Transverse colon (tissue), 4 donors: ENCODE measurements around the gene TBC1D16. TPM values are rescaled to one million over a fixed set of nuclear protein-coding genes. Genes with fewer than 3 reads are reported as not detected.

Experiments
- DNase-seq: peaks from one replicate; pipeline ENCODE4 v3.0.0-alpha.2; 2019
- H3K27ac ChIP-seq, 4 donors: fragments of 200-600 bp; sonication (generic); 2 replicates each; pipeline ENCODE4 v1.5.1; 2016 to 2018; ENCODE audit warnings: inconsistent platforms in 4 of 4
- H3K27me3 ChIP-seq: fragments of 200-600 bp; sonication (generic); 2 replicates; pipeline ENCODE4 v1.5.1; 2017; ENCODE audit warnings: inconsistent platforms
- H3K36me3 ChIP-seq, 4 donors: fragments of 200-600 bp; sonication (generic); 2 replicates each; pipeline ENCODE4 v1.5.1; 2017 to 2019; ENCODE audit warnings: inconsistent platforms in 4 of 4
- H3K4me1 ChIP-seq, 4 donors: fragments of 200-600 bp; sonication (generic); 2 replicates each; pipeline ENCODE4 v1.5.1; 2017 to 2020; ENCODE audit warnings: inconsistent platforms in 4 of 4
- H3K4me3 ChIP-seq, 4 donors: fragments of 200-600 bp; sonication (generic); 1 replicate in 1 of 4; 2 replicates in 3 of 4; pipeline versions ENCODE4 v1.5.1 to v1.6.1; 2017 to 2019; ENCODE audit warnings: inconsistent platforms in 4 of 4
- H3K9me3 ChIP-seq, 2 donors: fragments of 200-600 bp; sonication (generic); 2 replicates each; pipeline ENCODE4 v1.5.1; 2017 to 2019; ENCODE audit warnings: inconsistent platforms in 2 of 2
- EP300 ChIP-seq: sonication (generic); formaldehyde crosslinking; IDR thresholded peaks from one replicate; pipeline ENCODE4 v1.6.1; 2017; ENCODE audit warnings: antibody characterized with exemption, low read depth
- POLR2A ChIP-seq: fragments of 450-650 bp; IDR thresholded peaks from one replicate; pipeline ENCODE4 v1.6.1; 2016; ENCODE audit warnings: antibody characterized with exemption, mild to moderate bottlenecking, moderate library complexity
- POLR2AphosphoS5 ChIP-seq, 3 donors: sonication (generic); formaldehyde crosslinking; IDR thresholded peaks; one replicate each; pipeline ENCODE4 v1.6.1; 2016; ENCODE audit warnings: antibody characterized with exemption in 3 of 3
- WGBS, 2 donors: methylation state at CpG; one replicate each; pipeline ENCODE4 v1.1.5; 2018; ENCODE audit warnings: low coverage in 1 of 2; 5-methylcytosine and 5-hydroxymethylcytosine counted together
- in situ Hi-C, 4 donors: fragments of 200-750 bp; cut with MboI; loops; one replicate each; pipeline versions ENCODE4 v1.15.0 to v1.15.1; 2017; ENCODE audit warnings: low sequenced_read_pairs in 3 of 4, low pct_ligation_motif_present in 1 of 4, low pct_unique_long_range_greater_than_20kb in 1 of 4
- intact Hi-C: fragments of 100-400 bp; cut with DNase I; formaldehyde crosslinking; loops from one replicate; pipeline ENCODE4 v1.15.1; 2023; ENCODE audit warnings: low total_unique reads
- total RNA-seq, 4 donors: library from RNA; depleted of rRNA; stranded (reverse); fragments of >200 nt; gene quantifications; one replicate each; pipeline ENCODE4 v1.1.0, GENCODE V29; 2016
- TF ChIP-seq, protein P1 (sequence below), 5 experiments: fragments of 200-600 bp in 3 of 5; fragments of 450-650 bp in 2 of 5; sonication (generic) in 3 of 5; IDR thresholded peaks; 1 replicate in 2 of 5; 2 replicates in 3 of 5; pipeline ENCODE4 v1.5.1; 2016 to 2017; ENCODE audit warnings: antibody characterized with exemption in 5 of 5, inconsistent platforms in 3 of 5, mild to moderate bottlenecking in 2 of 5, moderate library complexity in 1 of 5

TBC1D16 gene
- total RNA-seq, 4 donors from 2014 or later = 12.3 to 22.4 (median 18.1) TPM

DNA sequence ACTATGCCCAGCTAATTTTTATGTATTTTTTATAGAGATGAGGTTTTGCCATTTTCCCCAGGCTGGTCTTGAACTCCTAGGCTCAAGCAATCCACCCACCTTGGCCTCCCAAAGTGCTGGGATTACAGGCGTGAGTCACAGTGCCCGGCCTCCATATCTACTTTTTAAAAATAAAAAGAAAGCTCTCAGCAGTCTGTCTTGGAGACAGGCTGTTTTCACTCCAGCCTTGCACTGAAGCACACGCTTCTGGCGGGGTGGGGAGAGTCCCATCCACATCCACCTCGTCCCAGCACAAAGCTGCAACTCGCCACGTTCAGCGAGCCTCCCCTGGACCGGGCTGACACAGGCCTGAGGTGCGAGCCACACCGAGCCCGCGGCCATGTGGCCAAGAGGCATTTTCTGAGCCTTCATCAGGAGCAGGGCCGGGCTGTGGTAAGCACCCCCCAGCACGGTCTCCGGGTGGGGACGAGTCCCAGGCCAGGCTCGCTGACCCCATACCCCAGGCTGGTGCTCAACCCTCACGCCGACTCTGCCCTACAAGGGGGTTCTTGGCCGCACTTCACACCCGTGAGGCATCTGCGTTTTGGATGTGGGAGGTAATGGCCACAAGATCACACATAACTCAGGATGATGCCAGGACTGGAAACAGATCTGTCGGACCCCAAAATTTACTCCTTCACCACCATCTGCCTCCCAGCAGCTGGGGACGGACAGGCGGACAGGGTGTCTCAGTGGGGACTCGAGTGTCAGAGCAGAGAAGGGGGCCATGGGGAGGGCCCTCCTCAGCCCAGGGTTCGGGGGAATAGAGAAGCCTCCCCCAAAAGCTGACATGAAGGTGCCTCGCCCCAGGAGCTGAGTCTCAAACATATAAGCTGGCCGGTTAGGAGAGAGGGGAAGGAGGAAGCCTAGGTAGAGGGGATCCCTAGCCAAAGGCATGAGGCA lies 28.6 kb downstream of the TBC1D16 start:
- in situ Hi-C loops = no loop called here
- 88 to 92% methylated on average over 7 to 24 of the region's 30 CpGs for WGBS, 2 donors
- Histone ChIP-seq H3K27me3 (no peaks in the 10 kb centered on the region), H3K27ac (no peak overlapping the region), H3K4me3 (no peak overlapping the region), H3K36me3 (no peaks in the 10 kb centered on the region), H3K9me3 (no peaks in the 10 kb centered on the region), H3K4me1 (peaks cover 4 to 19% (median 9%) of the 10 kb centered on the region in 4 donors)
- TF ChIP-seq POLR2AphosphoS5 (IDR thresholded peaks at IDR 0.05) = no peak
- no peak for TF ChIP-seq POLR2A
- TF ChIP-seq EP300 = no peak
- no peak for DNase-seq
- intact Hi-C loops = loop anchor here (10.0 kb wide), 1 partner anchor 78 kb away; no protein-coding TSS in a partner anchor

DNA sequence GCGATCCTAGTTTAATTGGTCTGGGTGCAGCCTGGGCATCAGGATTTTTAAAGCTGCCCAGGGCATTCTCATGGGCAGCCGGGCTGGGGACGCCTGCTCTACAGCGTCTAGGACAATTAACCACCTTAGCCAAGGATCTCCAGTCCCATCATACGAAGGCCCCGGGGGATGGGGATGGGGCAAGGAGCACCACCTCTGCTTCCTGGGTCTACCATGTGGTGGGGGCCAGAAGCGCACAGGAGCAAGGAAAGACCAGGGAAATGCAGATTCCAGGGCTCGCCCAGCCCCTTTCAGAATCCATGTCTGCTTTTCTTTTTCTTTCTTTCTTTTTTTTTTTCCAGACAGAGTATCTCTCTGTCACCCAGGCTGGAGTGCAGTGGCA lies 29.3 kb downstream of the TBC1D16 start:
- Histone ChIP-seq H3K36me3 (no peaks in the 10 kb centered on the region), H3K4me1 (peaks cover 4 to 19% (median 9%) of the 10 kb centered on the region in 4 donors), H3K27me3 (no peaks in the 10 kb centered on the region), H3K27ac (no peak overlapping the region), H3K9me3 (no peaks in the 10 kb centered on the region), H3K4me3 (no peak overlapping the region)
- DNase-seq = no peak
- in situ Hi-C loops = no loop called here
- WGBS, 2 donors = 66 to 83% methylated on average over 3 to 8 of the region's 8 CpGs
- TF ChIP-seq POLR2AphosphoS5 (IDR thresholded peaks at IDR 0.05) (no peak), EP300 (no peak), POLR2A (no peak)
- TF ChIP-seq, protein P1, sequence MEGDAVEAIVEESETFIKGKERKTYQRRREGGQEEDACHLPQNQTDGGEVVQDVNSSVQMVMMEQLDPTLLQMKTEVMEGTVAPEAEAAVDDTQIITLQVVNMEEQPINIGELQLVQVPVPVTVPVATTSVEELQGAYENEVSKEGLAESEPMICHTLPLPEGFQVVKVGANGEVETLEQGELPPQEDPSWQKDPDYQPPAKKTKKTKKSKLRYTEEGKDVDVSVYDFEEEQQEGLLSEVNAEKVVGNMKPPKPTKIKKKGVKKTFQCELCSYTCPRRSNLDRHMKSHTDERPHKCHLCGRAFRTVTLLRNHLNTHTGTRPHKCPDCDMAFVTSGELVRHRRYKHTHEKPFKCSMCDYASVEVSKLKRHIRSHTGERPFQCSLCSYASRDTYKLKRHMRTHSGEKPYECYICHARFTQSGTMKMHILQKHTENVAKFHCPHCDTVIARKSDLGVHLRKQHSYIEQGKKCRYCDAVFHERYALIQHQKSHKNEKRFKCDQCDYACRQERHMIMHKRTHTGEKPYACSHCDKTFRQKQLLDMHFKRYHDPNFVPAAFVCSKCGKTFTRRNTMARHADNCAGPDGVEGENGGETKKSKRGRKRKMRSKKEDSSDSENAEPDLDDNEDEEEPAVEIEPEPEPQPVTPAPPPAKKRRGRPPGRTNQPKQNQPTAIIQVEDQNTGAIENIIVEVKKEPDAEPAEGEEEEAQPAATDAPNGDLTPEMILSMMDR (IDR thresholded peaks at IDR 0.05) = no peak
- intact Hi-C loops = loop anchor here (10.0 kb wide), 1 partner anchor 78 kb away; no protein-coding TSS in a partner anchor

- Histone ChIP-seq H3K9me3 (no peaks in the 10 kb centered on the region), H3K27ac (no peak overlapping the region), H3K27me3 (no peaks in the 10 kb centered on the region), H3K4me1 (peaks cover 4 to 19% (median 9%) of the 10 kb centered on the region in 4 donors), H3K4me3 (no peak overlapping the region), H3K36me3 (no peaks in the 10 kb centered on the region)
- no peak for TF ChIP-seq POLR2A
- TF ChIP-seq, protein P1 (IDR thresholded peaks at IDR 0.05) = peak; percentile 90 to 100 (median 99)
- peak; percentile 44 for DNase-seq
- in situ Hi-C loops = no loop called here
- 40 to 49% methylated on average over 10 to 36 of the region's 37 CpGs for WGBS, 2 donors
- intact Hi-C loops = loop anchor here (10.0 kb wide), 1 partner anchor 79 kb away; no protein-coding TSS in a partner anchor
These were observed 30.0 kb downstream of the TBC1D16 start for GRCh38 chr17:80005360-80006338.

DNA sequence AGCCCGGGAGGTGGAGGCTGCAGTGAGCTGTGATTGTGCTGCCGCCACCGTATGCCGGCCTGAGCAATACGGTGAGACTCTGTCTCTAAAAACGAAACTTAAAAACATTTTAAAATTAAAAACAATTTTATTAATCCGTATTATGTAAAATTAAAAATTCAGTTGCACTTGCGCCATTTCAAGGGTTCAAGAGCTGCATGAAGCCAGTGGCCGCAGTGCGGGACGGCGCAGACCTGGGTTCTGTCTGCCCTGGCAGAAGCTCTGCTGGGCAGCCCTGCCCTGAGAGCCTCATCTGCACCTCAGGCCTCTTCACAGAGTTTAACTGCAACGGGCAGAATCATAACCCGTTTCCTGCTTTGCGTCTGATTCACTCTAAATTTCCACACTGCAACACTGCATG lies 31.7 kb downstream of the TBC1D16 start:
- no peak overlapping the region for H3K27ac ChIP-seq
- peaks cover 4 to 19% (median 9%) of the 10 kb centered on the region in 4 donors for H3K4me1 ChIP-seq
- WGBS, 2 donors = 93 to 98% methylated on average over 13 to 15 of the region's 15 CpGs
- DNase-seq = no peak
- TF ChIP-seq, protein P1 (IDR thresholded peaks at IDR 0.05) = no peak
- TF ChIP-seq EP300 = no peak
- H3K9me3 ChIP-seq = no peaks in the 10 kb centered on the region
- H3K4me3 ChIP-seq = no peak overlapping the region
- intact Hi-C loops (loop anchor here (10.0 kb wide), 1 partner anchor 81 kb away; no protein-coding TSS in a partner anchor), in situ Hi-C loops (no loop called here)
- H3K27me3 ChIP-seq = no peaks in the 10 kb centered on the region
- no peaks in the 10 kb centered on the region for H3K36me3 ChIP-seq
